Right lobe of liver (tissue), 4 donors: Measurements from ENCODE around the gene MYO16.

ENCODE experiments used
- CTCF ChIP-seq, 4 donors: fragments of 200-600 bp in 3 of 4; fragments of 450-650 bp in 1 of 4; IDR thresholded peaks; one replicate each; pipeline versions ENCODE4 v1.5.1 to v1.8.0; 2016 to 2022; ENCODE audit warnings: antibody characterized with exemption in 4 of 4, mild to moderate bottlenecking in 2 of 4
- POLR2A ChIP-seq: fragments of 450-650 bp; IDR thresholded peaks from one replicate; pipeline ENCODE4 v1.6.1; 2017; ENCODE audit warnings: antibody characterized with exemption, mild to moderate bottlenecking
- donor health status: DM: no; HTN: no; CAD: no.
- donor health status: DM: no; HTN: no; CAD: no.
- donor health status: DM: no; HTN: yes; CAD: no.

GRCh38 chr13:108968566-108968965 is 339.2 kb downstream of the MYO16 start:
- TF ChIP-seq POLR2A (no peak), CTCF (IDR thresholded peaks at IDR 0.05) (no peak)
